MCF 10A (cell line): ENCODE results near the gene STAT4. TPM values are rescaled to one million over a fixed set of nuclear protein-coding genes. Genes with fewer than 3 reads are reported as not detected.

Experiments
- BruUV-seq: library from RNA; stranded (reverse); fragments of 400-500 nt; replicated peaks from 2 replicates; lab custom pipeline; 2021; lab: Mats Ljungman, UMichigan
- CTCF ChIA-PET: fragments of 300-600 bp; sonication (Branson Sonifier 250); formaldehyde crosslinking; extraction: SDS; loops from one replicate; lab custom pipeline; 2021; ENCODE audit warnings: antibody characterized with exemption, inconsistent platforms; lab: Yijun Ruan, JAX
- POLR2A ChIA-PET: fragments of 300-600, 350-650 bp; sonication (Branson Sonifier 250); formaldehyde crosslinking; extraction: SDS; loops from one replicate; lab custom pipeline; 2020; ENCODE audit warnings: antibody characterized with exemption, inconsistent platforms; lab: Yijun Ruan, JAX
- DNase-seq: peaks from one replicate; pipeline ENCODE4 v3.0.0-alpha.2; 2018; ENCODE audit not compliant: unreplicated experiment
- H3K27ac Mint-ChIP-seq: one replicate; pipeline ENCODE4 v1.8.0; 2022; ENCODE audit warnings: mild to moderate bottlenecking, low read depth, mixed read lengths; ENCODE audit not compliant: unreplicated experiment
- H3K27me3 Mint-ChIP-seq: one replicate; pipeline ENCODE4 v1.8.0; 2022; ENCODE audit warnings: mixed read lengths; ENCODE audit not compliant: insufficient read depth, unreplicated experiment
- H3K36me3 Mint-ChIP-seq: one replicate; pipeline ENCODE4 v1.8.0; 2022; ENCODE audit warnings: mild to moderate bottlenecking, moderate library complexity, mixed read lengths; ENCODE audit not compliant: insufficient read depth, unreplicated experiment
- H3K4me1 Mint-ChIP-seq: one replicate; pipeline ENCODE4 v1.8.0; 2022; ENCODE audit warnings: mixed read lengths; ENCODE audit not compliant: insufficient read depth, unreplicated experiment
- H3K4me3 Mint-ChIP-seq: one replicate; pipeline ENCODE4 v1.8.0; 2022; ENCODE audit warnings: mild to moderate bottlenecking, moderate library complexity, mixed read lengths; ENCODE audit not compliant: unreplicated experiment
- H3K9me3 Mint-ChIP-seq: one replicate; pipeline ENCODE4 v1.8.0; 2022; ENCODE audit warnings: mixed read lengths; ENCODE audit not compliant: unreplicated experiment
- CTCF ChIP-seq: fragments of 200-600 bp; IDR thresholded peaks from one replicate; pipeline ENCODE4 v1.8.0; 2022; ENCODE audit warnings: antibody characterized with exemption, mild to moderate bottlenecking; ENCODE audit not compliant: unreplicated experiment
- intact Hi-C: fragments of 100-400 bp; cut with micrococcal nuclease; formaldehyde crosslinking; loops from 2 replicates; pipeline ENCODE4 v1.14.1; 2022
- total RNA-seq: library from RNA; stranded (reverse); gene quantifications from 2 replicates; pipeline ENCODE4 v1.2.3, GENCODE V29; 2022

The STAT4 gene
- total RNA-seq, 1 experiment from 2014 or later: 1.4 TPM

DNA sequence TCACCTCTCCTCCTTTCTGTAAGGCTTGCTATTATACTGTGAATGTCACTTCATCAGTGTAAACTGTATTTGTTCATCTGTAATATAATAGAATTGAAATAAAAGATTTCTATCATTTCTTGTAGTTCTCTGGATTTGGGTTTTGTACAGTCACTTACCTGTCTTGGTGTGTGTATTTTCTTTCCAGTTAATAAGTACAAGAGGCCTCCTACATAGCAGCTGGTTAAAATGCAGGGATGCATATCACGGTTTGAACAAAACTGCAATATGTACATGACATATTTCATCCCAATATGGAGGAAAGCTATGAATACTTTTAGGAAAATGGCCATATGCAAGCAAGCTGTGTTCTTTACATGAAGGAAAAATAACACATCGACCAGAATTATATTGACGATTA is 131.4 kb downstream of the STAT4 start:
- Mint-ChIP-seq H3K27ac (no peak overlapping the region), H3K4me3 (no peak overlapping the region), H3K9me3 (no peaks in the 10 kb centered on the region), H3K36me3 (no peaks in the 10 kb centered on the region), H3K4me1 (no peaks in the 10 kb centered on the region), H3K27me3 (peaks cover 11% of the 10 kb centered on the region)
- intact Hi-C loops: no loop called here
- no peak for TF ChIP-seq CTCF
- no TSS peak for BruUV-seq
- ChIA-PET POLR2A (interaction anchor here (0.7 to 3.2 kb wide), 12 partner anchors 8 to 232 kb away, joined by 3 to 44 read pairs (median 8); partner anchors contain the start of gene GLS), CTCF (interaction anchor here (0.6 to 1.4 kb wide), 5 partner anchors 10 to 243 kb away, joined by 3 to 5 read pairs (median 5); no protein-coding TSS in a partner anchor)
- DNase-seq: no peak

DNA sequence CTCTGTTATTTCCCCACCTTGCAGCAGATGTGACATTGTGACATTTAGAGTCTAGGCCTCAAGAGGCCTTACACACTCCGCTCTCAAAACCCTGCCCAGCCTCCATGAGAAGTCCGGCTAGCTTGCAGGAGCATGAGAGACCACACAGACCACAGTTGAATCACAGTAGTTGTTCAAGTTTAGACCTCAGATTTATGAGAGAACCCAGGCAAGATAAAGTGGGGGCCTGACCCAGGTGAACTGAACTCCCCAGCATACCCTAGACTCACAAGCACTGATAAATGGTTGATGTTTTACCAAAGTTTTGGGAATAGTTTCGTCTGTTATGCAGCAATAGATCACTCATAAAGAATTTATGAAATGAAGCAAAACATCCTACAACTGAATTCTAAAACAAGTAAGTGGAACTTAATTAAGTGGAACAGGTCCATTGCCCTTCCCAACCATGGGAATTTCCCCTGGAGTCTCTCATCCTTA is 132.1 kb downstream of the STAT4 start:
- H3K27ac Mint-ChIP-seq: no peak overlapping the region

DNA sequence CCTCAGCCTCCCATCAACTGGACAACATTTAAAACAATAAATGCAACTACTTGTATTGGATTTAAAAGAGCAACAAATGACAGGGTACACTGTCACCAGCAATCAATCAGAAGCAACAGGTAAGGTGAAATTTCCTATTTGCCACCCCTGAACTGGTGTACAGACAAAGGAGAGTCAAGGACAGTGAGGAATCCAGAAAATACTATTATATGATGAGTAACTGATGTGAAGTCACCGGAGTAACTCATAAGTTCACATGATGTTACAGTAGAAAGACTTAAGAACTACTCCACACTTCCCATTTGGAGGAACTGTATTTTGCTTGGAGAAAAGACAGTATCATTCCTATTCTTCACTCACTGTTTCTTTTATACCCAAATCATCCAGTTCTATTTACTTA is 132.7 kb downstream of the STAT4 start:
- ChIA-PET POLR2A (no interaction called here), CTCF (interaction anchor here (1.4 kb wide), 1 partner anchor 137 kb away, joined by 5 read pairs; no protein-coding TSS in a partner anchor)
- no peaks in the 10 kb centered on the region for H3K4me1 Mint-ChIP-seq
- no TSS peak for BruUV-seq
- H3K27me3 Mint-ChIP-seq: peaks cover 11% of the 10 kb centered on the region
- intact Hi-C loops: no loop called here
- no peak for DNase-seq
- no peak for TF ChIP-seq CTCF
- no peak overlapping the region for H3K27ac Mint-ChIP-seq
- H3K4me3 Mint-ChIP-seq: no peak overlapping the region
- H3K9me3 Mint-ChIP-seq: no peaks in the 10 kb centered on the region
- H3K36me3 Mint-ChIP-seq: no peaks in the 10 kb centered on the region

More for the DNA sequence above, 132.1 kb downstream of the STAT4 start:
- no peak for TF ChIP-seq CTCF
- POLR2A ChIA-PET: interaction anchor here (0.6 to 3.2 kb wide), 4 partner anchors 17 to 479 kb away, joined by 3 to 44 read pairs (median 32); partner anchors contain the start of gene GLS
- CTCF ChIA-PET: interaction anchor here (0.6 to 1.4 kb wide), 5 partner anchors 11 to 244 kb away, joined by 3 to 5 read pairs (median 5); no protein-coding TSS in a partner anchor
- Mint-ChIP-seq H3K4me3 (no peak overlapping the region), H3K4me1 (no peaks in the 10 kb centered on the region), H3K36me3 (no peaks in the 10 kb centered on the region), H3K27me3 (peaks cover 11% of the 10 kb centered on the region), H3K9me3 (no peaks in the 10 kb centered on the region)
- intact Hi-C loops: no loop called here
- no TSS peak for BruUV-seq
- DNase-seq: no peak

DNA sequence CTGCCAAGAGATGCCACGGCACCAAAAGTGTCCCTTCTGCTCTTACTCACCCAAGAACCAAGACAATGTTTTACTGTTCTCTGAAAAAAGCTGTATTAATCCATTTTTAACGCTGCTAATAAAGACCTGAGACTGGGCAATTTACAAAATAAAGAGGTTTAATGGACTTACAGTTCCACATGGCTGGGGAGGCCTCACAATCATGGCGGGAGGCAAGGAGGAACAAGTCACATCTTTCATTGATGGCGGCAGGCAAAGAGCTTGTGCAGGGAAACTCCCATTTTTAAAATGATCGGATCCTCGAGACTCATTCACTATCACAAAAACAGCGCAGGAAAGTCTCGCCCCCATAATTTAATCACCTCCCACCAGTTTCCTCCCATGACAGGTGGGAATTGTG is 135.0 kb downstream of the STAT4 start:
- Mint-ChIP-seq H3K4me1 (no peaks in the 10 kb centered on the region), H3K27ac (no peak overlapping the region), H3K4me3 (no peak overlapping the region), H3K36me3 (no peaks in the 10 kb centered on the region), H3K9me3 (no peaks in the 10 kb centered on the region), H3K27me3 (peaks cover 11% of the 10 kb centered on the region)
- TF ChIP-seq CTCF: no peak
- CTCF ChIA-PET: interaction anchor here (1.1 kb wide), 1 partner anchor 13 kb away, joined by 3 read pairs; no protein-coding TSS in a partner anchor
- no TSS peak for BruUV-seq
- no peak for DNase-seq
- POLR2A ChIA-PET: interaction anchor here (3.3 kb wide), 1 partner anchor 14 kb away, joined by 31 read pairs; no protein-coding TSS in a partner anchor
- intact Hi-C loops: no loop called here
